GM23338 (cell line): ENCODE measurements around the gene INHBB. TPM values are rescaled to one million over a fixed set of nuclear protein-coding genes. Genes with fewer than 3 reads are reported as not detected.

ENCODE experiments used
- ATAC-seq: fragments of 200-7000 bp; cut with Tn5 transposase; 3 replicates; pipeline ENCODE4 v1.9.1; 2020
- DNase-seq: peaks from one replicate; pipeline ENCODE4 v3.0.0-alpha.2; 2015; ENCODE audit warnings: low spot score
- H2AFZ ChIP-seq: fragments of 200-600 bp; sonication (generic); 2 replicates; pipeline ENCODE4 v1.8.0; 2016; ENCODE audit warnings: antibody characterized with exemption, mild to moderate bottlenecking, moderate library complexity
- H3F3A ChIP-seq: fragments of 200-600 bp; sonication (generic); replicated peaks from 2 replicates; pipeline ENCODE4 v1.8.0; 2017; ENCODE audit warnings: antibody characterized with exemption, mixed run types, low read depth
- H3K27ac ChIP-seq: fragments of 200-600 bp; sonication (generic); 2 replicates; pipeline ENCODE4 v1.6.1; 2016; ENCODE audit warnings: low read depth
- H3K27me3 ChIP-seq: fragments of 200-600 bp; sonication (generic); 2 replicates; pipeline ENCODE4 v1.8.0; 2016; ENCODE audit warnings: mild to moderate bottlenecking, mixed run types, moderate library complexity; ENCODE audit not compliant: insufficient read depth
- H3K36me3 ChIP-seq: fragments of 200-600 bp; sonication (generic); 2 replicates; pipeline ENCODE4 v1.8.0; 2016; ENCODE audit warnings: mild to moderate bottlenecking; ENCODE audit not compliant: insufficient read depth
- H3K4me1 ChIP-seq: fragments of 200-600 bp; sonication (generic); 2 replicates; pipeline ENCODE4 v1.8.0; 2016; ENCODE audit warnings: mild to moderate bottlenecking, moderate library complexity; ENCODE audit not compliant: insufficient read depth
- H3K4me2 ChIP-seq: fragments of 200-600 bp; sonication (generic); 2 replicates; pipeline ENCODE4 v1.7.1; 2017; ENCODE audit warnings: mixed run types
- H3K4me3 ChIP-seq: fragments of 200-600 bp; sonication (generic); 2 replicates; pipeline ENCODE4 v1.6.1; 2016; ENCODE audit warnings: mixed run types
- H3K79me2 ChIP-seq: fragments of 200-600 bp; sonication (generic); replicated peaks from 2 replicates; pipeline ENCODE4 v1.8.0; 2017; ENCODE audit warnings: mild to moderate bottlenecking; ENCODE audit not compliant: insufficient read depth
- H3K9me2 ChIP-seq: fragments of 200-600 bp; sonication (generic); 2 replicates; pipeline ENCODE4 v1.8.0; 2017; ENCODE audit not compliant: insufficient read depth
- H4K20me1 ChIP-seq: fragments of 200-600 bp; sonication (generic); replicated peaks from 2 replicates; pipeline ENCODE4 v1.8.0; 2017; ENCODE audit warnings: mild to moderate bottlenecking; ENCODE audit not compliant: insufficient read depth
- H3K27ac Mint-ChIP-seq: 2 replicates; pipeline ENCODE4 v1.8.0; 2020; ENCODE audit warnings: inconsistent platforms, mild to moderate bottlenecking, moderate library complexity, mixed read lengths
- H3K27me3 Mint-ChIP-seq: 3 replicates; pipeline ENCODE4 v1.8.0; 2022; ENCODE audit warnings: low read depth, mild to moderate bottlenecking, moderate library complexity, mixed read lengths, inconsistent platforms; ENCODE audit not compliant: insufficient read depth, poor library complexity
- H3K36me3 Mint-ChIP-seq: 3 replicates; pipeline ENCODE4 v1.8.0; 2021; ENCODE audit warnings: low read depth, mild to moderate bottlenecking, inconsistent platforms, moderate library complexity, mixed read lengths
- H3K4me1 Mint-ChIP-seq: 3 replicates; pipeline ENCODE4 v1.8.0; 2020; ENCODE audit warnings: mild to moderate bottlenecking, inconsistent platforms, mixed read lengths
- H3K4me3 Mint-ChIP-seq: 3 replicates; pipeline ENCODE4 v1.8.0; 2021; ENCODE audit warnings: moderate library complexity, mild to moderate bottlenecking, inconsistent platforms, mixed read lengths
- H3K9me3 Mint-ChIP-seq: 3 replicates; pipeline ENCODE4 v1.8.0; 2020; ENCODE audit warnings: moderate library complexity, mild to moderate bottlenecking, inconsistent platforms, mixed read lengths
- CREB1 ChIP-seq: fragments of 250-450 bp; sonication (Bioruptor Pico); IDR thresholded peaks from 2 replicates; pipeline ENCODE4 v1.5.0; 2020; ENCODE audit warnings: low read depth, mild to moderate bottlenecking, moderate library complexity
- ETS1 ChIP-seq: IDR thresholded peaks from 2 replicates; pipeline ENCODE4 v1.6.1; 2016; ENCODE audit warnings: antibody characterized with exemption
- EZH2 ChIP-seq: fragments of 200-600 bp; sonication (generic); IDR thresholded peaks from one replicate; pipeline ENCODE4 v1.8.0; 2017; ENCODE audit warnings: antibody characterized with exemption, mild to moderate bottlenecking, low read depth; ENCODE audit not compliant: unreplicated experiment
- EZH2phosphoT487 ChIP-seq: fragments of 200-600 bp; sonication (generic); IDR thresholded peaks from one replicate; pipeline ENCODE4 v1.8.1; 2018; ENCODE audit warnings: antibody characterized with exemption; ENCODE audit not compliant: unreplicated experiment
- JUNB ChIP-seq: IDR thresholded peaks from one replicate; pipeline ENCODE4 v1.6.1; 2016; ENCODE audit warnings: antibody characterized with exemption; ENCODE audit not compliant: unreplicated experiment
- NANOG ChIP-seq: IDR thresholded peaks from 2 replicates; pipeline ENCODE4 v1.6.1; 2016; ENCODE audit warnings: antibody characterized with exemption, borderline replicate concordance
- POLR2AphosphoS5 ChIP-seq: IDR thresholded peaks from 2 replicates; pipeline ENCODE4 v1.6.1; 2016; ENCODE audit warnings: antibody characterized with exemption, low read depth
- STAT1 ChIP-seq: IDR thresholded peaks from one replicate; pipeline ENCODE4 v1.6.1; 2016; ENCODE audit warnings: antibody characterized with exemption; ENCODE audit not compliant: unreplicated experiment
- ZNF114 ChIP-seq: fragments of 250-450 bp; sonication (Bioruptor Pico); IDR thresholded peaks from 2 replicates; pipeline ENCODE4 v1.5.0; 2020; ENCODE audit warnings: mild to moderate bottlenecking, moderate library complexity
- ZNF331 ChIP-seq: fragments of 250-450 bp; sonication (Bioruptor Pico); IDR thresholded peaks from 2 replicates; pipeline ENCODE4 v1.5.0; 2020; ENCODE audit warnings: low read depth, mild to moderate bottlenecking, moderate library complexity
- ZNF462 ChIP-seq: fragments of 250-450 bp; sonication (Bioruptor Pico); IDR thresholded peaks from 2 replicates; pipeline ENCODE4 v1.5.0; 2020; ENCODE audit warnings: mild to moderate bottlenecking, moderate library complexity
- polyA plus RNA-seq: library from polyadenylated mRNA; unstranded; fragments of >200 nt; fragmentation: Nextera tagmentation; extraction: Ambion mirVana; gene quantifications from 2 replicates; pipeline ENCODE4 v1.2.1, GENCODE V29; 2016
- total RNA-seq: library from RNA; depleted of rRNA; stranded (reverse); fragments of >200 nt; shearing (Covaris generic); gene quantifications from 2 replicates; pipeline ENCODE4 v1.2.3, GENCODE V29; 2014
- TF ChIP-seq, protein P1 (sequence below): IDR thresholded peaks from one replicate; pipeline ENCODE4 v1.6.1; 2018; ENCODE audit warnings: antibody characterized with exemption; ENCODE audit not compliant: unreplicated experiment
- TF ChIP-seq, protein P2 (sequence below), 2 experiments: fragments of 200-600 bp in 1 of 2; sonication (generic) in 1 of 2; conservative IDR thresholded peaks; 2 replicates each; pipeline versions ENCODE4 v1.5.1 to v1.6.1; 2016 to 2017; ENCODE audit warnings: antibody characterized with exemption in 2 of 2, low read depth in 2 of 2, mild to moderate bottlenecking in 2 of 2, moderate library complexity in 1 of 2

Gene INHBB
- total and polyA plus RNA-seq, 2 experiments from 2014 or later, result 0.21 TPM; not detected in 1

DNA sequence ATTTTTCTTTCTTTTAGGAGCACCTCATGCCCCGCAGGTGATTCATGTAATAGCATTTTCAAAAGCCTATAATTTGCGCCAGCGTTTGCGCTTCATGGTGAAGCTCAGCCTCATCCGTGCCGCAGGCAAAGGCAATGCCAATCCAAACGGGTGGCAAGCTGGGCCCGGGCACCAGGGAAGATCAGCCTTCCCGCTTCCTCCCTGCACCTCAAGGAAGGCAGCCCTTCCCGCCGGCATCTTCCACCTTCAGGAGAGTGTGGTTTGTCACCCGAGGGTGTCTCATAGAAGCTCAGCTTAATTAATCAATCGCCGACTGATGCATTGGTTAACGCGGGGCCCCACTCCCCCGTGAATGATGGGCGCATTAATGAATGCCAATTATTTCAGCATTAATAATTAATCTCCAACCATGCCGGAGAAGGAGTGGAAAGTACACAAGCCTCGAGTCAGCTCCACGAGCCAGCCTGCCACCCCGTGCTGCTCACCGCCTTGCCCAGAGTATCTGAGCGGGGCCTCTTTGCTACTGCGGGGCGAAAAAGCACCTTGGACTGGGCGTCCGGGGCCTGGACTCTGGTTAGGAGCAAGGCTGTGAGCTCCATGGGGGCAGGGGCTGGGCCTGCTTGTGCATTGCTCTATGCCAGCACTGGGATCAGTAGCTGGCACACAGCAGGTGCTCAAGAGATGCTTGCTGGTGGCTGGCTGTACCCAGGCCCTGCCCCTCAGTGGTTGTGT lies 13.0 kb downstream of the INHBB start:
- no peaks in the 10 kb centered on the region for H3K27me3 ChIP-seq
- no peak overlapping the region for H3K27ac Mint-ChIP-seq
- H3K27me3 Mint-ChIP-seq, result peaks cover 23% of the 10 kb centered on the region

More for the DNA sequence above, 13.0 kb downstream of the INHBB start:
- no peak overlapping the region for H3K4me3 ChIP-seq
- H3K4me2 ChIP-seq, result no peak overlapping the region
- no peaks in the 10 kb centered on the region for H3F3A ChIP-seq
- H3K27ac ChIP-seq, result no peak overlapping the region
- H3K4me3 Mint-ChIP-seq, result no peak overlapping the region
- H3K4me1 Mint-ChIP-seq, result peaks cover 17% of the 10 kb centered on the region
- H3K36me3 ChIP-seq, result no peaks in the 10 kb centered on the region
- ATAC-seq, result no peak
- no peaks in the 10 kb centered on the region for H3K79me2 ChIP-seq
- H3K4me1 ChIP-seq, result no peaks in the 10 kb centered on the region
- no peaks in the 10 kb centered on the region for H3K9me3 Mint-ChIP-seq
- H3K36me3 Mint-ChIP-seq, result no peaks in the 10 kb centered on the region
- TF ChIP-seq CREB1 (CRISPR knock-in tag), result no peak
- TF ChIP-seq, protein P1, sequence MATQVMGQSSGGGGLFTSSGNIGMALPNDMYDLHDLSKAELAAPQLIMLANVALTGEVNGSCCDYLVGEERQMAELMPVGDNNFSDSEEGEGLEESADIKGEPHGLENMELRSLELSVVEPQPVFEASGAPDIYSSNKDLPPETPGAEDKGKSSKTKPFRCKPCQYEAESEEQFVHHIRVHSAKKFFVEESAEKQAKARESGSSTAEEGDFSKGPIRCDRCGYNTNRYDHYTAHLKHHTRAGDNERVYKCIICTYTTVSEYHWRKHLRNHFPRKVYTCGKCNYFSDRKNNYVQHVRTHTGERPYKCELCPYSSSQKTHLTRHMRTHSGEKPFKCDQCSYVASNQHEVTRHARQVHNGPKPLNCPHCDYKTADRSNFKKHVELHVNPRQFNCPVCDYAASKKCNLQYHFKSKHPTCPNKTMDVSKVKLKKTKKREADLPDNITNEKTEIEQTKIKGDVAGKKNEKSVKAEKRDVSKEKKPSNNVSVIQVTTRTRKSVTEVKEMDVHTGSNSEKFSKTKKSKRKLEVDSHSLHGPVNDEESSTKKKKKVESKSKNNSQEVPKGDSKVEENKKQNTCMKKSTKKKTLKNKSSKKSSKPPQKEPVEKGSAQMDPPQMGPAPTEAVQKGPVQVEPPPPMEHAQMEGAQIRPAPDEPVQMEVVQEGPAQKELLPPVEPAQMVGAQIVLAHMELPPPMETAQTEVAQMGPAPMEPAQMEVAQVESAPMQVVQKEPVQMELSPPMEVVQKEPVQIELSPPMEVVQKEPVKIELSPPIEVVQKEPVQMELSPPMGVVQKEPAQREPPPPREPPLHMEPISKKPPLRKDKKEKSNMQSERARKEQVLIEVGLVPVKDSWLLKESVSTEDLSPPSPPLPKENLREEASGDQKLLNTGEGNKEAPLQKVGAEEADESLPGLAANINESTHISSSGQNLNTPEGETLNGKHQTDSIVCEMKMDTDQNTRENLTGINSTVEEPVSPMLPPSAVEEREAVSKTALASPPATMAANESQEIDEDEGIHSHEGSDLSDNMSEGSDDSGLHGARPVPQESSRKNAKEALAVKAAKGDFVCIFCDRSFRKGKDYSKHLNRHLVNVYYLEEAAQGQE, result no peak
- TF ChIP-seq ETS1, result no peak
- no peak for TF ChIP-seq JUNB
- no peak for TF ChIP-seq NANOG
- TF ChIP-seq EZH2, result no peak
- TF ChIP-seq STAT1, result no peak
- TF ChIP-seq ZNF114 (CRISPR knock-in tag), result no peak
- TF ChIP-seq, protein P2, sequence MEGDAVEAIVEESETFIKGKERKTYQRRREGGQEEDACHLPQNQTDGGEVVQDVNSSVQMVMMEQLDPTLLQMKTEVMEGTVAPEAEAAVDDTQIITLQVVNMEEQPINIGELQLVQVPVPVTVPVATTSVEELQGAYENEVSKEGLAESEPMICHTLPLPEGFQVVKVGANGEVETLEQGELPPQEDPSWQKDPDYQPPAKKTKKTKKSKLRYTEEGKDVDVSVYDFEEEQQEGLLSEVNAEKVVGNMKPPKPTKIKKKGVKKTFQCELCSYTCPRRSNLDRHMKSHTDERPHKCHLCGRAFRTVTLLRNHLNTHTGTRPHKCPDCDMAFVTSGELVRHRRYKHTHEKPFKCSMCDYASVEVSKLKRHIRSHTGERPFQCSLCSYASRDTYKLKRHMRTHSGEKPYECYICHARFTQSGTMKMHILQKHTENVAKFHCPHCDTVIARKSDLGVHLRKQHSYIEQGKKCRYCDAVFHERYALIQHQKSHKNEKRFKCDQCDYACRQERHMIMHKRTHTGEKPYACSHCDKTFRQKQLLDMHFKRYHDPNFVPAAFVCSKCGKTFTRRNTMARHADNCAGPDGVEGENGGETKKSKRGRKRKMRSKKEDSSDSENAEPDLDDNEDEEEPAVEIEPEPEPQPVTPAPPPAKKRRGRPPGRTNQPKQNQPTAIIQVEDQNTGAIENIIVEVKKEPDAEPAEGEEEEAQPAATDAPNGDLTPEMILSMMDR (conservative IDR thresholded peaks at IDR 0.05; ENCODE audit: low read depth in 2 of 2), result no peak
- no peak for TF ChIP-seq ZNF331 (CRISPR knock-in tag)
- no peak for TF ChIP-seq EZH2phosphoT487
- TF ChIP-seq POLR2AphosphoS5, result no peak
- TF ChIP-seq ZNF462 (CRISPR knock-in tag), result no peak
- H3K9me2 ChIP-seq, result no peaks in the 10 kb centered on the region
- no peak for DNase-seq
- no peaks in the 10 kb centered on the region for H4K20me1 ChIP-seq
- H2AFZ ChIP-seq, result no peak overlapping the region
